Endothelial cell of umbilical vein (primary cell): ENCODE results near the gene SH3TC2. TPM values are rescaled to one million over a fixed set of nuclear protein-coding genes. Genes with fewer than 3 reads are reported as not detected.

Source experiments
- BruUV-seq: library from RNA; stranded (reverse); fragments of 400-500 nt; replicated peaks from 2 replicates; lab custom pipeline; 2021; lab: Mats Ljungman, UMichigan
- CTCF ChIA-PET: fragments of 300-600, 350-600 bp; sonication (Branson Sonifier 250); formaldehyde crosslinking; loops from one replicate; lab custom pipeline; 2021; ENCODE audit warnings: antibody characterized with exemption, inconsistent platforms; lab: Charles Lee
- POLR2A ChIA-PET: fragments of 300-600, 350-600 bp; sonication (Branson Sonifier 250); formaldehyde crosslinking; loops from one replicate; lab custom pipeline; 2021; ENCODE audit warnings: antibody characterized with exemption, inconsistent platforms; lab: Charles Lee
- DNase-seq: peaks from one replicate; pipeline ENCODE4 v3.0.0-alpha.2; 2011; ENCODE audit warnings: low read depth, low spot score
- FAIRE-seq: peaks from 2 replicates; lab custom pipeline; 2011; peaks lifted over from hg19 to GRCh38; lab: Jason Lieb, UNC
- H2AFZ ChIP-seq: 2 replicates; pipeline ENCODE4 v1.6.0; 2012; ENCODE audit warnings: low read depth, low read length, control low read depth, inconsistent platforms
- H3K27ac ChIP-seq: 2 replicates; pipeline ENCODE4 v1.5.1; 2011; ENCODE audit warnings: low read depth, mild to moderate bottlenecking, control low read depth, low read length, moderate library complexity; ENCODE audit not compliant: insufficient read depth
- H3K27me3 ChIP-seq, 2 experiments: 2 replicates each; pipeline versions ENCODE4 v1.6.0 to v1.6.1; 2011; ENCODE audit warnings: low read length in 2 of 2, mixed read lengths in 1 of 2; ENCODE audit not compliant: control insufficient read depth in 2 of 2, insufficient read depth in 2 of 2
- H3K36me3 ChIP-seq, 2 experiments: 2 replicates in 1 of 2; 3 replicates in 1 of 2; pipeline ENCODE4 v1.5.1; 2011; ENCODE audit warnings: low read length in 2 of 2, mild to moderate bottlenecking in 1 of 2, moderate library complexity in 1 of 2; ENCODE audit not compliant: control insufficient read depth in 2 of 2, insufficient read depth in 2 of 2; ENCODE audit errors: extremely low read depth in 1 of 2
- H3K4me1 ChIP-seq: 3 replicates; pipeline ENCODE4 v1.5.1; 2011; ENCODE audit warnings: mild to moderate bottlenecking, low read length; ENCODE audit not compliant: control insufficient read depth, insufficient read depth; ENCODE audit errors: extremely low read depth
- H3K4me2 ChIP-seq: 2 replicates; pipeline ENCODE4 v1.6.1; 2011; ENCODE audit warnings: low read length, control low read depth, mixed read lengths; ENCODE audit not compliant: insufficient read depth
- H3K4me3 ChIP-seq, 3 experiments: fragments of 200-600 bp in 1 of 3; sonication (generic), shearing (Covaris generic) in 1 of 3; replicated peaks in 1 of 3; 2 replicates each; pipeline ENCODE4 v1.5.1; 2011 to 2016; ENCODE audit warnings: control low read depth in 3 of 3, low read length in 3 of 3, mild to moderate bottlenecking in 2 of 3, inconsistent platforms in 1 of 3, low read depth in 1 of 3, moderate library complexity in 1 of 3; ENCODE audit not compliant: insufficient read depth in 1 of 3
- H3K79me2 ChIP-seq: 2 replicates; pipeline ENCODE4 v1.6.0; 2012; ENCODE audit warnings: low read length, inconsistent platforms; ENCODE audit not compliant: control insufficient read depth, insufficient read depth
- H3K9ac ChIP-seq: replicated peaks from 2 replicates; pipeline ENCODE3; 2011; ENCODE audit warnings: low read length, control low read depth; ENCODE audit not compliant: insufficient read depth; ENCODE audit errors: extremely low read depth
- H3K9me1 ChIP-seq: replicated peaks from 3 replicates; pipeline ENCODE4 v1.6.0; 2011; ENCODE audit warnings: mild to moderate bottlenecking, low read length; ENCODE audit not compliant: control insufficient read depth, insufficient read depth; ENCODE audit errors: extremely low read depth
- H3K9me3 ChIP-seq: replicated peaks from 2 replicates; pipeline ENCODE4 v1.5.1; 2012; ENCODE audit warnings: low read length, inconsistent platforms; ENCODE audit not compliant: control insufficient read depth, insufficient read depth
- H4K20me1 ChIP-seq: replicated peaks from 2 replicates; pipeline ENCODE3; 2011; ENCODE audit warnings: mild to moderate bottlenecking, low read length; ENCODE audit not compliant: control insufficient read depth, insufficient read depth; ENCODE audit errors: extremely low read depth
- EZH2 ChIP-seq: IDR thresholded peaks from 2 replicates; pipeline ENCODE4 v1.6.1; 2012; ENCODE audit warnings: borderline replicate concordance, low read depth, mild to moderate bottlenecking, moderate library complexity, low read length, inconsistent platforms; ENCODE audit not compliant: severe bottlenecking
- FOS ChIP-seq: IDR thresholded peaks from 2 replicates; pipeline ENCODE4 v1.6.1; 2011; ENCODE audit warnings: mild to moderate bottlenecking, low read length, moderate library complexity, borderline replicate concordance; ENCODE audit not compliant: insufficient read depth
- GATA2 ChIP-seq: IDR thresholded peaks from 2 replicates; pipeline ENCODE4 v1.7.0; 2011; ENCODE audit warnings: low read depth, mild to moderate bottlenecking, moderate library complexity, mixed read lengths, low read length; ENCODE audit not compliant: insufficient read length, insufficient read depth
- JUN ChIP-seq: IDR thresholded peaks from 2 replicates; pipeline ENCODE4 v1.6.1; 2011; ENCODE audit warnings: borderline replicate concordance, low read depth; ENCODE audit not compliant: insufficient read length, insufficient read depth
- MYC ChIP-seq: IDR thresholded peaks from one replicate; pipeline ENCODE4 v1.6.1; 2011; ENCODE audit warnings: mild to moderate bottlenecking, low read depth, low read length
- POLR2A ChIP-seq: IDR thresholded peaks from 2 replicates; pipeline ENCODE4 v1.6.1; 2012; ENCODE audit warnings: low read depth, mild to moderate bottlenecking, control low read depth, low read length
- POLR2AphosphoS5 ChIP-seq: IDR thresholded peaks from 2 replicates; pipeline ENCODE4 v1.6.1; 2012; ENCODE audit warnings: low read depth, mild to moderate bottlenecking, control low read depth, low read length, moderate library complexity; ENCODE audit not compliant: insufficient read depth
- dilution Hi-C: fragments of 300-500 bp; cut with MboI; formaldehyde crosslinking; loops from one replicate; pipeline ENCODE4 v1.15.0; 2019; ENCODE audit warnings: low sequenced_read_pairs; ENCODE audit not compliant: extremely low pct_ligation_motif_present
- intact Hi-C: fragments of 100-400 bp; cut with micrococcal nuclease; formaldehyde crosslinking; loops from one replicate; pipeline ENCODE4 v1.10.0; 2022
- polyA plus RNA-seq, 4 experiments: library from polyadenylated mRNA; depleted of rRNA in 3 of 4; stranded (reverse) in 3 of 4; unstranded in 1 of 4; fragments of >200 nt; gene quantifications; 2 replicates each; pipeline versions ENCODE4 v1.2.1 to v1.2.3, GENCODE V29; 2011 to 2012; ENCODE audit warnings: missing spikeins in 1 of 4
- total RNA-seq: library from RNA; stranded (reverse); gene quantifications from 2 replicates; pipeline ENCODE4 v1.2.3, GENCODE V29; 2021
- TF ChIP-seq, protein P1 (sequence below): IDR thresholded peaks from 2 replicates; pipeline ENCODE4 v1.6.1; 2011; ENCODE audit not compliant: insufficient read depth, insufficient read length
- TF ChIP-seq, protein P2 (sequence below), 2 donors: IDR thresholded peaks; 1 replicate in 1 of 2; 2 replicates in 1 of 2; pipeline ENCODE4 v1.5.1; 2011; ENCODE audit warnings: low read length in 2 of 2, mild to moderate bottlenecking in 2 of 2, moderate library complexity in 2 of 2, control low read depth in 1 of 2, inconsistent platforms in 1 of 2, low read depth in 1 of 2; ENCODE audit not compliant: insufficient read depth in 1 of 2; ENCODE audit errors: extremely low read depth in 1 of 2

SH3TC2 gene
- total and polyA plus RNA-seq, 2 donors (not counting 3 experiments of a cell fraction or from before 2014, with no cell fraction given) = 0.91 to 4.3 TPM

DNA sequence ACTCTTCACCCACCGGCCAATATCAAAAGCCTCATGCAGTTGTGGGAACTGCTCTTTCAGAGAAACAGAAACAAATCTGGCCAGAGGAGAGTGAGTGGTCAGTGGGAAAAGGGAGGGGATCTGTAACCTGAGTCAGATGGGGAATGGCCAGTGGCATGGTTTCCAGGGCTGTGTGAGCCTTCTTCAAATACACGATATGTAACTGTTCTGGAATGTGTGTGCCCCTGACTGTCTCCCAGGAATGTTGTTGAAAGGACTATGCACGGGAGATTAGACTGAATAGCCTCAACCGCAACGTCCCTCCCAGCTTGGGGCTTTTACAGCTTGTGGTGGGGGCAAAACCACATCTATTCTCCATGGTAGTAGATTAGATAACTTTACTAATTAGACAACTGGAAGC lies 60.8 kb downstream of the SH3TC2 start:
- BruUV-seq = no TSS peak
- no peaks in the 10 kb centered on the region for H4K20me1 ChIP-seq
- DNase-seq (peak; percentile 64), FAIRE-seq (peak; percentile 80)
- H3K9me3 ChIP-seq = no peaks in the 10 kb centered on the region
- ChIA-PET POLR2A (no interaction called here), CTCF (interaction anchor here (0.6 to 12.0 kb wide), 13 partner anchors 18 to 269 kb away, joined by 3 to 167 read pairs (median 5); no protein-coding TSS in a partner anchor)
- H3K4me3 ChIP-seq = no peak overlapping the region
- H3K79me2 ChIP-seq = no peaks in the 10 kb centered on the region
- no peaks in the 10 kb centered on the region for H3K9me1 ChIP-seq
- no peak overlapping the region for H3K27ac ChIP-seq
- no peak overlapping the region for H2AFZ ChIP-seq
- H3K4me2 ChIP-seq = no peak overlapping the region
- H3K9ac ChIP-seq = no peak overlapping the region
- no peaks in the 10 kb centered on the region for H3K36me3 ChIP-seq
- H3K4me1 ChIP-seq = peaks cover 13% of the 10 kb centered on the region
- intact Hi-C loops = loop anchor here (1.0 kb wide), 1 partner anchor 112 kb away; no protein-coding TSS in a partner anchor
- TF ChIP-seq POLR2A = no peak
- peak; percentile 51 for TF ChIP-seq POLR2AphosphoS5
- peak; percentile 42 for TF ChIP-seq FOS
- TF ChIP-seq GATA2 = peak; percentile 65
- TF ChIP-seq JUN = peak; percentile 37
- dilution Hi-C loops = loop anchor here (10.0 kb wide), 1 partner anchor 247 kb away; no protein-coding TSS in a partner anchor
- H3K27me3 ChIP-seq = no peaks in the 10 kb centered on the region

DNA sequence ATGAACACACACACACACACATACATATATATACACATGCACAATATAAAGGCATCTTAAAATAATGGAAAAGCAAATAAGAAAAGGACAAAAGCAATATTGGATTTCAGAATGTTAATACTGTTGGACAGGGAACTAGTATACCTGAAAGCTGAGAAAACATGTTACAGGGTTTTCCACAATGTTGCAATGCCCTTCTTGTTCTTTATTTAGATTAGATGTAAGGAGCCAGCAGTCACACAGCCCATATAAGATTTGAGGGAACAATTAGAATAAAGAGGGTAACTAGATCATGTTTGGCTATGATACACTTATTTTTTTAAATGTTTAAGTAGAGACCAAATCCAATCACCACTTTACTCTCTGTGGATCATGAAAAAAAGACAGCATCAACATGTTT lies 61.7 kb downstream of the SH3TC2 start:
- H3K9me1 ChIP-seq = no peaks in the 10 kb centered on the region
- no peak overlapping the region for H2AFZ ChIP-seq
- H3K9me3 ChIP-seq = no peaks in the 10 kb centered on the region
- H3K9ac ChIP-seq = no peak overlapping the region
- intact Hi-C loops = no loop called here
- CTCF ChIA-PET = interaction anchor here (1.0 to 12.0 kb wide), 8 partner anchors 36 to 268 kb away, joined by 5 to 167 read pairs (median 44); no protein-coding TSS in a partner anchor
- no peak overlapping the region for H3K4me3 ChIP-seq
- dilution Hi-C loops = loop anchor here (10.0 kb wide), 1 partner anchor 246 kb away; no protein-coding TSS in a partner anchor
- H4K20me1 ChIP-seq = no peaks in the 10 kb centered on the region
- POLR2A ChIA-PET = no interaction called here
- no TSS peak for BruUV-seq
- no peak overlapping the region for H3K4me2 ChIP-seq
- H3K4me1 ChIP-seq = peaks cover 13% of the 10 kb centered on the region
- H3K27me3 ChIP-seq = no peaks in the 10 kb centered on the region
- H3K79me2 ChIP-seq = no peaks in the 10 kb centered on the region
- TF ChIP-seq, protein P1, sequence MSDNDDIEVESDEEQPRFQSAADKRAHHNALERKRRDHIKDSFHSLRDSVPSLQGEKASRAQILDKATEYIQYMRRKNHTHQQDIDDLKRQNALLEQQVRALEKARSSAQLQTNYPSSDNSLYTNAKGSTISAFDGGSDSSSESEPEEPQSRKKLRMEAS = no peak
- TF ChIP-seq MYC (no peak), POLR2AphosphoS5 (no peak), EZH2 (no peak), JUN (no peak), FOS (no peak), POLR2A (no peak), GATA2 (no peak)
- TF ChIP-seq, protein P2, sequence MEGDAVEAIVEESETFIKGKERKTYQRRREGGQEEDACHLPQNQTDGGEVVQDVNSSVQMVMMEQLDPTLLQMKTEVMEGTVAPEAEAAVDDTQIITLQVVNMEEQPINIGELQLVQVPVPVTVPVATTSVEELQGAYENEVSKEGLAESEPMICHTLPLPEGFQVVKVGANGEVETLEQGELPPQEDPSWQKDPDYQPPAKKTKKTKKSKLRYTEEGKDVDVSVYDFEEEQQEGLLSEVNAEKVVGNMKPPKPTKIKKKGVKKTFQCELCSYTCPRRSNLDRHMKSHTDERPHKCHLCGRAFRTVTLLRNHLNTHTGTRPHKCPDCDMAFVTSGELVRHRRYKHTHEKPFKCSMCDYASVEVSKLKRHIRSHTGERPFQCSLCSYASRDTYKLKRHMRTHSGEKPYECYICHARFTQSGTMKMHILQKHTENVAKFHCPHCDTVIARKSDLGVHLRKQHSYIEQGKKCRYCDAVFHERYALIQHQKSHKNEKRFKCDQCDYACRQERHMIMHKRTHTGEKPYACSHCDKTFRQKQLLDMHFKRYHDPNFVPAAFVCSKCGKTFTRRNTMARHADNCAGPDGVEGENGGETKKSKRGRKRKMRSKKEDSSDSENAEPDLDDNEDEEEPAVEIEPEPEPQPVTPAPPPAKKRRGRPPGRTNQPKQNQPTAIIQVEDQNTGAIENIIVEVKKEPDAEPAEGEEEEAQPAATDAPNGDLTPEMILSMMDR (IDR thresholded peaks at IDR 0.05; ENCODE audit: extremely low read depth in 1 of 2, insufficient read depth in 1 of 2, low read depth in 1 of 2, low read length in 2 of 2) = no peak
- DNase-seq (no peak), FAIRE-seq (no peak)
- H3K36me3 ChIP-seq = no peaks in the 10 kb centered on the region
- H3K27ac ChIP-seq = no peak overlapping the region
